ENCODE data around the gene PACC1. TPM values are rescaled to one million over a fixed set of nuclear protein-coding genes. Genes with fewer than 3 reads are reported as not detected.
"Not testable (repeated sequence)": the region's sequence is repeated elsewhere in the genome, so short reads cannot be mapped to it uniquely, and the experiment has no call there.

PACC1 gene
- total and polyA plus RNA-seq, 5 experiments from 2014 or later = 8.0 to 15.5 (median 10.5) TPM

DNA sequence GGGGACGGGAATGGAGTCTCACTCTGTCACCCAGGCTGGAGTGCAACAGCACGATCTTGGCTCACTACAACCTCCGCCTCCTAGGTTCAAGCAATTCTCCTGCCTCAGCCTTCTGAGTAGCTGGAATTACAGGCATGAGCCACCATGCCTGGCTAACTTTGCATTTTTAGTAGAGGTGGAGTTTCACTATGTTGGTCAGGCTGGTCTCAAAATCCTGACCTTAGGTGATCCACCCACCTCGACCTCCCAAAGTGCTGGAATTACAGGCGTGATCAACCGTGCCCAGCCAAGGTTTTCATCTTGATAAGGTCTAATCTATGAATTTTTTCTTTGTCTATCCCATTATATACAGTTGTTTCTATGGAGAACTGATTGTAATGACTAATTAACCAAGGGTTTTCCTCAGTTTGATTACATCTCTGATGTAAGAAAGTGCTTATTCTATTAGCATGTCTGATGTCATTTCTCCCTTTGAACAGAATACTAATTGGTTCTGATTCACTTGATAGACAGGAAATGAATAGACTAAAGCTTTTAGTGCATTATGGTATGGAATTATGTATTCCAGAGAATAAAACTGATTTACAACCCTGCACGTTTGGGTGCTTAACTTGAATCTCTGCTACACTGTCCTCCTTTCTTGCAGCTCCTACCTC, 11.9 kb downstream of the PACC1 start:
- H3K36me3 Mint-ChIP-seq = peaks cover 12 to 66% (median 51%) of the 10 kb centered on the region in 3 donors
- DNase-seq (no peak), ATAC-seq (no peak)
- POLR2A ChIA-PET = no interaction called here
- H3K27ac Mint-ChIP-seq = peak overlapping the region in 1 of 10 donors; percentile 75
- H3K4me3 Mint-ChIP-seq = no peak overlapping the region
- peaks cover 11 to 17% (median 13%) of the 10 kb centered on the region in 4 donors for H3K4me1 Mint-ChIP-seq
- peaks cover 0 to 7% (median 0%) of the 10 kb centered on the region in 9 donors for H3K9me3 Mint-ChIP-seq
- no peaks in the 10 kb centered on the region for H3K27me3 Mint-ChIP-seq

DNA sequence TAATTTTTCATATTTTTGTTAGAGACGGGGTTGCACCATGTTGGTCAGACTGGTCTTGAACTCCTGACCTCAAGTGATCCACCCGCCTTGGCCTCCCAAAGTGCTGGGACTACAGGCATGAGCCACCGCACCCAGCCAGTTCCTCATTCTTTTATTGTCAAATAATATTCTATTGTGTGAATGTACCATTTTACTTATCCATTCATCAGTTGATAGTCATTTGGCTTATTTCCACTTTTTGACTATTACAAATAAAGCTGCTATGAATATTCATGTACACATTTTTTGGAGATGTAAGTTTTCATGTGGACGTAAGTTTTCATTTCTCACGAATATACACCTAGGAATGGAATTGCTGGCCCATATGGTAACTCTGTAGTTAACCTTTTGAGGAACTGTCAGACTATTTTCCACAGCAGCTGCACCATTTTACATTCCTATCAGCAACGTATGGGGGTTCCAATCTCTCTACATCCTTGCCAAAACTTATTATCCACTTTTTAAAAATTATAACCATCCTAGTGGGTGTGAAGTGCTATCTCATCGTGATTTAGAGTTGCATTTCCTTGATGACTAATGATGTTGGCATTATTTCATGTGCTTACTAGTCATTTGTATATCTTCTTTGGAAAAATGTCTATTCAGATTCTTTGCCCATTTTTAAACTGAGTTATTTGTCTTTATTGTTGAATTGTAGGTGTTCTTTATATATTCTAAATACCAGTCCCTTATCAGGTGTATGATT, 12.7 kb downstream of the PACC1 start:
- peaks cover 0 to 13% (median 4%) of the 10 kb centered on the region in 9 donors for H3K9me3 Mint-ChIP-seq
- H3K27ac Mint-ChIP-seq = no peak overlapping the region
- POLR2A ChIA-PET = no interaction called here
- no peaks in the 10 kb centered on the region for H3K27me3 Mint-ChIP-seq
- ATAC-seq (no peak), DNase-seq (no peak)
- no peak overlapping the region for H3K4me3 Mint-ChIP-seq
- peaks cover 11 to 17% (median 13%) of the 10 kb centered on the region in 4 donors for H3K4me1 Mint-ChIP-seq
- peaks cover 17 to 63% (median 53%) of the 10 kb centered on the region in 3 donors for H3K36me3 Mint-ChIP-seq

DNA sequence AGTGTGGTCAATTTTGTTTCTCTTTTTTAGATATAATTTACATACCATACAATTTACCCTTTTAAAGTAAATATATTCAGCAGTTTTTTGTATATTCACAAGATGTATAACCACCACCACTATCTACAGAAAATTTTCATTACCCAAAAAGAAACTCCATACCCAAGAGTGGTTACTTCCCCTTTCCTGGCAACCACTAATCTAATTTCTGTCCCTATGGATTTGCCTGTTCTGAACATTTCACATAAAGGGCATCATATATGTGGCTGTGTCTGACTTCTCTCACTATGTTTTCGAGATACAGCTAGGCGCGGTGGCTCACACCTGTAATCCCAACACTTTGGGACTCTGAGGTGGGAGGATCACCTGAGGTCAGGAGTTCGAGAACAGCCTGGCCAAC, 13.6 kb downstream of the PACC1 start:
- H3K9me3 Mint-ChIP-seq = peaks cover 0 to 22% (median 7%) of the 10 kb centered on the region in 9 donors
- H3K4me3 Mint-ChIP-seq = no peak overlapping the region
- DNase-seq (no peak), ATAC-seq (no peak)
- POLR2A ChIA-PET = no interaction called here
- H3K27ac Mint-ChIP-seq = no peak overlapping the region
- peaks cover 26 to 66% (median 54%) of the 10 kb centered on the region in 3 donors for H3K36me3 Mint-ChIP-seq
- no peaks in the 10 kb centered on the region for H3K27me3 Mint-ChIP-seq
- H3K4me1 Mint-ChIP-seq = peaks cover 11 to 17% (median 13%) of the 10 kb centered on the region in 4 donors

DNA sequence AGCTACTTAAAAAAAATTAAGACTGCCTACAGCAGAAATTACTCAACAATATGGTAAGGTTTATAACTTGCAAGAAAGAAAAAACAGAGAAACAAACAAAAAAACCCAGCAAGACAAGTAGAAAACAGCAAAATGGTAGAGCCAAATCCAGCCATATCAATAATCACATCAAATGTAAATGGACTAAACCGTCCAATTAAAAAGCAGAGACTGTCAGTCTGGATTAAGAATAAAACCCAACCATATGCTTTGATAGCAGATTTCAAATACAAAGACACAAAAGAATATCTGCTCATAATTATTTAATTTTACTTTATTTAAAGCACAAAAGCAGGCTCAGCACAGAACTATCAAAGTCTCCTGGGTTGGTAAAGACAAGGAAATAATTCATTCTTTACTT, 17.5 kb downstream of the PACC1 start:
- ATAC-seq (no peak), DNase-seq (no peak)
- POLR2A ChIA-PET = no interaction called here
- Mint-ChIP-seq H3K27ac (peak overlapping the region in 1 of 10 donors; percentile 53), H3K4me3 (no peak overlapping the region), H3K27me3 (no peaks in the 10 kb centered on the region), H3K9me3 (peaks cover 0 to 36% (median 7%) of the 10 kb centered on the region in 9 donors), H3K36me3 (peaks cover 22 to 55% (median 50%) of the 10 kb centered on the region in 3 donors), H3K4me1 (peaks cover 10 to 15% (median 14%) of the 10 kb centered on the region in 4 donors)

DNA sequence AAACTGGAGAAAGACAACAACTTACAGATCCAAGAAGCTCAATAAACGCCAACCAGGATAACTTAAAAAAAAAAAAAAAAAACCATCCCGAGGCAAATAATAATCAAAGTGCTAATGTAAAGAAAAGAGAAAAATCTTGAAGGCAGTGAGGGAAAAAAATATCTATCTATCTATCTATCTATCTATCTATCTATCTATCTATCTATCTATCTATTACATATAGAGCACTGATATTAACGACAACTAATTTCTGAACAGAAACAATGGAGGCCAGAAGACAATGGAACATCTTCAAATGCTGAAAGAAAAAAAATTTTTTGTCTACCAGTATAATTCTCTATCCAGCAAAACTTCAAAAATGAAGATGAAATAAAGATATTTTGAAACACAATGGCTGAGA, 18.0 kb downstream of the PACC1 start:
- Mint-ChIP-seq H3K4me3 (no peak overlapping the region), H3K27ac (no peak overlapping the region), H3K9me3 (peaks cover 0 to 36% (median 7%) of the 10 kb centered on the region in 9 donors), H3K4me1 (peaks cover 10 to 17% (median 14%) of the 10 kb centered on the region in 4 donors), H3K36me3 (peaks cover 24 to 53% (median 48%) of the 10 kb centered on the region in 3 donors), H3K27me3 (no peaks in the 10 kb centered on the region)
- DNase-seq (no peak), ATAC-seq (no peak)
- POLR2A ChIA-PET = no interaction called here

DNA sequence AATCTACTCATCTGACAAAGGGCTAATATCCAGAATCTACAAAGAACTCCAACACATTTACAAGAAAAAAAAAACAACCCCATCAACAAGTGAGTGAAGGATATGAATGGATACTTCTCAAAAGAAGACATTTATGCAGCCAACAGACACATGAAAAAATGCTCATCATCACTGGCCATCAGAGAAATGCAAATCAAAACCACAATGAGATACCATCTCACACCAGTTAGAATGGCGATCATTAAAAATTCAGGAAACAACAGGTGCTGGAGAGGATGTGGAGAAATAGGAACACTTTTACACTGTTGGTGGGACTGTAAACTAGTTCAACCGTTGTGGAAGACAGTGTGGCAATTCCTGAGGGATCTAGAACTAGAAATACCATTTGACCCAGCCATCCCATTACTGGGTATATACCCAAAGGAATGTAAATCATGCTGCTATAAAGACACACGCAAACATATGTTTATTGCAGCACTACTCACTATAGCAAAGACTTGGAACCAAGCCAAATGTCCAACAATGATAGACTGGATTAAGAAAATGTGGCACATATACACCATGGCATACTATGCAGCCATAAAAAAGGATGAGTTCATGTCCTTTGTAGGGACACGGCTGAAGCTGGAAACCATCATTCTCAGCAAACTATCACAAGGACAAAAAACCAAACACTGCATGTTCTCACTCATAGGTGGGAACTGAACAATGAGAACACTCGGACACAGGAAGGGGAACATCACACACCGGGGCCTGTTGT, 18.8 kb downstream of the PACC1 start:
- H3K27ac Mint-ChIP-seq, POLR2A ChIA-PET, H3K4me3 Mint-ChIP-seq: not testable (repeated sequence)

DNA sequence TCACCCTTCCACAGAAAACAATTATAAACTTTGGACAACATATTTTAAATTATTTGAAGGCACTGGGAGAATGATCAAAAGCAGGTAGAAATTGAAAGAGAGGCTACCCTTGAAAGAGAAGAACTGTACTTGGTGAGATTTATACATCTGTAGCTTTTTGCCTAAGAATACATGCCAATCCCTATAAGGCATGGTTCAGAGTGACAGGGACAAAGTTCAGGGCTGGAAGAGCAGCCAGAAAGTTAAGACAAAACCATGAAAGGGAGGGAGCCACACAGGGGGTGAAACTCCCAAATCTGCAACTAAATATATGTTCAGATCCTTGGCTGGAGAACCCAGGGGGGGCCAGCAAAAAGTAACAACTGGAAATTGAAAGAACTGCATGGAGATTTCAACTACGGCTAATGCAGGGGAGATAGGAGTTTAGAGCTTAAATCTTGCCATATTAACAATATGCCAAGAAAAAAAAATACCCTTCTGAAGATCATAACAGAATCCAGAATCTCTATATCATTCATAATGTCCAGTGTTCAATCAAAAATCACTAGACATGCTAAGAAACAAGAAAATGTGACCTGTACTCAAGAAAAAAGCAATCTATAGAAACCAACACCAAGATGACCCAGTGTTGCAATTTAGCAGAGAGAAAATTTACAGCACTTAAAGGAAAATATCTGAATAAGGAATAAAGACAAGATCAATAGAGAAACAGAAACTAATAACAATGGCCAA, 25.5 kb downstream of the PACC1 start:
- H3K36me3 Mint-ChIP-seq = peaks cover 22 to 80% (median 43%) of the 10 kb centered on the region in 3 donors
- H3K27ac Mint-ChIP-seq = peak overlapping the region in 1 of 10 donors; percentile 12
- peaks cover 6 to 21% (median 16%) of the 10 kb centered on the region in 4 donors for H3K4me1 Mint-ChIP-seq
- H3K4me3 Mint-ChIP-seq = no peak overlapping the region
- ATAC-seq (no peak), DNase-seq (no peak)
- POLR2A ChIA-PET = no interaction called here
- peaks cover 3 to 26% (median 11%) of the 10 kb centered on the region in 9 donors for H3K9me3 Mint-ChIP-seq
- H3K27me3 Mint-ChIP-seq = no peaks in the 10 kb centered on the region

More for the DNA sequence above, 18.8 kb downstream of the PACC1 start:
- H3K27me3 Mint-ChIP-seq, DNase-seq, ATAC-seq: not testable (repeated sequence)
- Mint-ChIP-seq H3K9me3 (peaks cover 0 to 37% (median 7%) of the 10 kb centered on the region in 9 donors), H3K36me3 (peaks cover 26 to 60% (median 51%) of the 10 kb centered on the region in 3 donors), H3K4me1 (peaks cover 12 to 21% (median 13%) of the 10 kb centered on the region in 4 donors)

DNA sequence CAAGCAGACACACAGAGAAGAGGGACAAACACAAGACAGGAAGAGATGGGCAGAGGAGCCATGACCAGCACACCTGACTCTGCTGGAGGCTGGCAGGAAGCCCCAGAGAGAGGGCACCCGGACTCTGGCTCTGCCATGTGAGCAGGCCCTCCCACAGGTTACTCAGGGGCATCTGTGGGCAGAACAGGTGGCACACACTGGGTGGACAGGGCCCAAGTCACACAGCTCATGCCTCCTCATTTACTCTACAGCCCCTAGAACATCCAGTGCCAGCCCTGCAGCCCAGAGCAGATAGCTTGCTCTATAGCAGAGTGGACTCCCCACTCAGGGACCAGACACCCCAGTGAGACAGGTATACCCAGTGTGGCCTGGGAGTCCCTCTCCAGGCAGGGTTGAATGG, 28.7 kb downstream of the PACC1 start:
- Mint-ChIP-seq H3K9me3 (peaks cover 0 to 16% (median 10%) of the 10 kb centered on the region in 9 donors), H3K4me3 (no peak overlapping the region), H3K36me3 (peaks cover 17 to 86% (median 33%) of the 10 kb centered on the region in 3 donors), H3K27ac (peak overlapping the region in 4 of 10 donors; percentile 6 to 60 (median 26)), H3K4me1 (peaks cover 0 to 10% (median 5%) of the 10 kb centered on the region in 4 donors), H3K27me3 (no peaks in the 10 kb centered on the region)
- DNase-seq (no peak), ATAC-seq (no peak)
- POLR2A ChIA-PET = no interaction called here

DNA sequence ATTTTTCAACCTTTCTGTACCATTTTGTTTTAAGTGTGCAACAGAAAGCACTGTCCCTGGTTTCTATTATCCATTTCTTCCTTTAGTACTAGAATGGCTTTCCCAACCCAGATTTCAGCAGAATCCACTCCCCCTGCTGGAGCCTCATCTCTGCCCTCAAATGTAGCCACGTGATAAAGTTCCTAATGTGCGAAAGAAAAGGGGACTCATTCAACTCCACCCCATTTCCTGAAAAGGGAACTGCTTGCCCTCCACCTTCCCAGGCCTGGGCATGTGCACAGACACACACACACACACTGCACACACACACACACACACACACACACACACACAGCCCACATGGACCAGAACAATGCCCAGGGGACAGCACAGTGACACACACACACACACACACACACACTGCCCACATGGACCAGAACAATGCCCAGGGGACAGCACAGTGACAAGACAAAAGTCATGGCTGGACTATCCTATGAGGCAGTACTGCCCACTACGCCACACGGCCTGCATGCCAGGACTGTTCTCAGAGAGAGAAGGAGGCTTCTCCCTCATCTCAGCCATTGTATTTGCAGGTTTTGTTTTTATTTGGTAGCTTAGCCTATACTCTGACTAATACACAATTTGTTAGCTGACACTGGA, 33.2 kb downstream of the PACC1 start:
- peaks cover 0 to 20% (median 7%) of the 10 kb centered on the region in 4 donors for H3K4me1 Mint-ChIP-seq
- DNase-seq (no peak), ATAC-seq (no peak)
- no peak overlapping the region for H3K27ac Mint-ChIP-seq
- H3K4me3 Mint-ChIP-seq = no peak overlapping the region
- H3K27me3 Mint-ChIP-seq = no peaks in the 10 kb centered on the region
- H3K36me3 Mint-ChIP-seq = peaks cover 5 to 87% (median 13%) of the 10 kb centered on the region in 3 donors
- POLR2A ChIA-PET = no interaction called here
- no peaks in the 10 kb centered on the region for H3K9me3 Mint-ChIP-seq

DNA sequence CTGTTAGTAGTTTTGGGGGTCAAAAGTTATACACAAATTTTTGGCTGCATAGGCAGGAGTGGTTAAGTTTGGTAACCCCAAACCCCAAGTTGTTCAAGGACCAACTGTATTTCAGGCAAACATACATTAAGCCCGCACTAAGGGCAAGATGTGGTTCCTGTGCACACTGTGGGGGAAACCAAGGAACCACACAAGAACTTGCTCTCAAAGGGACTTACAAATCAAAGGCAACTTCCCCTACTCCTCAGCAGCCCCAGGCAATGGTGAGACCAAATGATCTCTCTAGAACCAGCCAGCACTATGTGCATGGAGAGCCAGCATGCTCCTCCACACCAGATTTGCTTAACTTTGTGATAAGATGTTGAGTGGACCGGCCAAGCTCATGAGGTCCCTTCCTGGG, 35.3 kb downstream of the PACC1 start:
- H3K27ac Mint-ChIP-seq = peak overlapping the region in 4 of 10 donors; percentile 34 to 77 (median 58)
- peaks cover 0 to 17% (median 5%) of the 10 kb centered on the region in 4 donors for H3K4me1 Mint-ChIP-seq
- peaks cover 0 to 78% (median 7%) of the 10 kb centered on the region in 3 donors for H3K36me3 Mint-ChIP-seq
- no peaks in the 10 kb centered on the region for H3K9me3 Mint-ChIP-seq
- H3K4me3 Mint-ChIP-seq = no peak overlapping the region
- H3K27me3 Mint-ChIP-seq = no peaks in the 10 kb centered on the region
- DNase-seq (no peak), ATAC-seq (no peak)
- POLR2A ChIA-PET = no interaction called here

DNA sequence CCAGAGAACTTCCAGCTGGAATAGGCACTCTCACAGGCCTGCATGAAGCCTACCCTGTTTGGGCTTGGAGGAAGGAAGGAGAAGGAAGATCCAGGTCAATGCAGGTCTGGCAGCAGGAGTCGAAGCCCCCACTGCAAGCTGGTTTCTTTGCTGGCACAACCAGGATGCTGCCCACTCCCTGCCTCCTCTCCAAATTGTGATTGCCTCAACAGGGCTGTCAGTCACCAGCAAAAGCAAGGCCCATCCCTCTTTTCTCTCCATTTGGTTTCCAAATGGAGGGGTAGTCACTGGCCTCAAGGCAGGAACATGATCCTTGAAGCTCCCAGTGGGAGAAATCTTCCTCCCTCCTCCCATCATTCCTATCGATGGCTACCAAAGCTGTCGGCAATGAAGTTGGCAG, 37.0 kb downstream of the PACC1 start:
- DNase-seq = no peak

More for the DNA sequence above, 37.0 kb downstream of the PACC1 start:
- Mint-ChIP-seq H3K4me1 (peaks cover 0 to 17% (median 6%) of the 10 kb centered on the region in 4 donors), H3K4me3 (no peak overlapping the region), H3K27me3 (no peaks in the 10 kb centered on the region), H3K36me3 (peaks cover 0 to 79% (median 18%) of the 10 kb centered on the region in 3 donors), H3K9me3 (peaks cover 0 to 3% (median 0%) of the 10 kb centered on the region in 9 donors), H3K27ac (peak overlapping the region in 2 of 10 donors; percentile 53 to 63)
- POLR2A ChIA-PET = no interaction called here
- ATAC-seq = no peak

Data from naive thymus-derived CD8-positive, alpha-beta T cell (primary cell).